K562 (cell line): ENCODE measurements around the gene ZNF335.

Experiments
- BRD4 ChIP-seq: fragments of 200-600 bp; sonication (generic); IDR thresholded peaks from 2 replicates; pipeline ENCODE4 v1.6.1; 2017; ENCODE audit warnings: inconsistent platforms
- CHD2 ChIP-seq: IDR thresholded peaks from 2 replicates; pipeline ENCODE4 v1.6.1; 2011; ENCODE audit warnings: low read depth, low read length
- CTCF ChIP-seq, 3 experiments: IDR thresholded peaks in 2 of 3; conservative IDR thresholded peaks in 1 of 3; 2 replicates each; pipeline ENCODE4 v1.5.1; 2011 to 2012; ENCODE audit warnings: low read length in 3 of 3, mild to moderate bottlenecking in 3 of 3, control low read depth in 2 of 3, improper control_type of control experiment in 1 of 3, inconsistent platforms in 1 of 3, low read depth in 1 of 3, mixed read lengths in 1 of 3, moderate library complexity in 1 of 3; ENCODE audit not compliant: insufficient read depth in 2 of 3
- HNRNPL ChIP-seq: fragments of 200-400 bp; formaldehyde crosslinking; IDR thresholded peaks from 2 replicates; pipeline ENCODE4 v1.6.1; 2017; ENCODE audit warnings: low read depth, mild to moderate bottlenecking, low read length
- L3MBTL2 ChIP-seq: fragments of 450-650 bp; IDR thresholded peaks from 2 replicates; pipeline ENCODE4 v1.6.1; 2016; ENCODE audit warnings: mild to moderate bottlenecking, moderate library complexity
- POLR2AphosphoS2 ChIP-seq: IDR thresholded peaks from 2 replicates; pipeline ENCODE4 v1.6.1; 2012; ENCODE audit warnings: low read length, improper control_type of control experiment
- POLR2AphosphoS5 ChIP-seq: IDR thresholded peaks from 2 replicates; pipeline ENCODE4 v1.6.1; 2011; ENCODE audit warnings: mild to moderate bottlenecking, low read depth, low read length, moderate library complexity; ENCODE audit not compliant: control insufficient read depth, insufficient read depth
- SIN3A ChIP-seq, 2 experiments: fragments of 150-350 bp in 1 of 2; IDR thresholded peaks; 2 replicates each; pipeline ENCODE4 v1.6.1; 2011 to 2016; ENCODE audit warnings: borderline replicate concordance in 2 of 2, low read depth in 2 of 2, low read length in 2 of 2, mild to moderate bottlenecking in 2 of 2, moderate library complexity in 2 of 2; ENCODE audit not compliant: control insufficient read depth in 1 of 2
- TAF1 ChIP-seq: IDR thresholded peaks from 2 replicates; pipeline ENCODE4 v1.6.1; 2011; ENCODE audit warnings: mild to moderate bottlenecking, low read length, moderate library complexity; ENCODE audit not compliant: insufficient read depth, control insufficient read depth, severe bottlenecking; ENCODE audit errors: extremely low read depth
- YY1 ChIP-seq, 3 experiments: IDR thresholded peaks; 2 replicates each; pipeline ENCODE4 v1.6.1; 2011; ENCODE audit warnings: low read length in 2 of 3, mild to moderate bottlenecking in 2 of 3, moderate library complexity in 2 of 3, borderline replicate concordance in 1 of 3, control low read depth in 1 of 3, low read depth in 1 of 3; ENCODE audit not compliant: insufficient read depth in 3 of 3, insufficient replicate concordance in 2 of 3, control insufficient read depth in 1 of 3, insufficient read length in 1 of 3; ENCODE audit errors: extremely low read depth in 1 of 3
- ZFX ChIP-seq: sonication (generic); formaldehyde crosslinking; IDR thresholded peaks from 2 replicates; pipeline ENCODE4 v1.8.0; 2022; ENCODE audit warnings: mild to moderate bottlenecking, missing genetic modification reagents, moderate library complexity
- ZNF134 ChIP-seq: fragments of 250-450 bp; sonication (Bioruptor Pico); conservative IDR thresholded peaks from 2 replicates; pipeline ENCODE4 v1.4.0; 2020

GRCh38 chr20:45911486-45912343 is 60.3 kb downstream of the ZNF335 start, which contains the start of gene PLTP:
- no peak for TF ChIP-seq HNRNPL
- TF ChIP-seq SIN3A (IDR thresholded peaks at IDR 0.05; ENCODE audit: borderline replicate concordance in 2 of 2, control insufficient read depth in 1 of 2, low read depth in 2 of 2, low read length in 2 of 2) = 0 out of 4 replicates have a peak, but pooled peaks of 1 of the 2 experiments have one; percentile 41
- TF ChIP-seq L3MBTL2 = no peak
- no peak for TF ChIP-seq POLR2AphosphoS2
- no peak for TF ChIP-seq BRD4
- TF ChIP-seq CTCF (IDR thresholded peaks at IDR 0.05 in 2 of 3, conservative IDR thresholded peaks at IDR 0.05 in 1 of 3; ENCODE audit: insufficient read depth in 2 of 3, low read depth in 1 of 3, low read length in 3 of 3) = no peak
- TF ChIP-seq ZNF134 = no peak
- no peak for TF ChIP-seq POLR2AphosphoS5
- no peak for TF ChIP-seq YY1 (IDR thresholded peaks at IDR 0.05; ENCODE audit: borderline replicate concordance in 1 of 3, control insufficient read depth in 1 of 3, extremely low read depth in 1 of 3, insufficient read depth in 3 of 3, insufficient read length in 1 of 3, insufficient replicate concordance in 2 of 3, low read depth in 1 of 3, low read length in 2 of 3)
- peak; percentile 7 for TF ChIP-seq TAF1
- no peak for TF ChIP-seq CHD2
- peak; percentile 65; the same call in 1 of the 2 replicates for TF ChIP-seq ZFX (CRISPR knock-in tag)
